HFFc6 (cell line): Measurements from ENCODE around the gene LZTR1. TPM values are rescaled to one million over a fixed set of nuclear protein-coding genes. Genes with fewer than 3 reads are reported as not detected.
A peak's percentile ranks its signal among the peaks of the same experiment; 100 is the strongest.
"Not testable (repeated sequence)": the region's sequence is repeated elsewhere in the genome, so short reads cannot be mapped to it uniquely, and the experiment has no call there.

Experiments used
- DNase-seq: peaks from one replicate; pipeline ENCODE4 v3.0.0-alpha.2; 2018
- H3K27ac Mint-ChIP-seq: 2 replicates; pipeline ENCODE4 v1.8.0; 2020; ENCODE audit warnings: mild to moderate bottlenecking, mixed read lengths
- H3K27me3 Mint-ChIP-seq: 2 replicates; pipeline ENCODE4 v1.8.0; 2021; ENCODE audit warnings: mild to moderate bottlenecking, moderate library complexity, mixed read lengths; ENCODE audit not compliant: insufficient read depth
- H3K36me3 Mint-ChIP-seq: 2 replicates; pipeline ENCODE4 v1.8.0; 2021; ENCODE audit warnings: low read depth, mixed read lengths
- H3K4me1 Mint-ChIP-seq: 2 replicates; pipeline ENCODE4 v1.8.0; 2020; ENCODE audit warnings: low read depth, mixed read lengths
- H3K4me3 Mint-ChIP-seq: 2 replicates; pipeline ENCODE4 v1.8.0; 2020; ENCODE audit warnings: mild to moderate bottlenecking, moderate library complexity, mixed read lengths
- H3K9me3 Mint-ChIP-seq: 2 replicates; pipeline ENCODE4 v1.8.0; 2020; ENCODE audit warnings: mild to moderate bottlenecking, mixed read lengths
- total RNA-seq, 6 experiments: library from RNA; stranded (reverse); fragmentation: NEBNext Ultra II Directional; extraction: Animal tissue kit (Norgen Biotek cat#: 25700); gene quantifications; 2 replicates in 1 of 6; 3 replicates in 5 of 6; pipeline ENCODE4 v1.2.3, GENCODE V29; 2021
- TF ChIP-seq, protein P1 (sequence below): fragments of 200-600 bp; sonication (generic); IDR thresholded peaks from 2 replicates; pipeline ENCODE4 v1.5.0; 2021; ENCODE audit warnings: antibody characterized with exemption, mild to moderate bottlenecking

LZTR1 gene
- total RNA-seq, 6 experiments from 2014 or later, result 50.6 to 64.0 (median 57.2) TPM

- no peaks in the 10 kb centered on the region for H3K9me3 Mint-ChIP-seq
- H3K4me3 Mint-ChIP-seq, result no peak overlapping the region
- H3K27ac Mint-ChIP-seq, result no peak overlapping the region
- peaks cover 47% of the 10 kb centered on the region for H3K4me1 Mint-ChIP-seq
- peaks cover 17% of the 10 kb centered on the region for H3K36me3 Mint-ChIP-seq
- TF ChIP-seq, protein P1, sequence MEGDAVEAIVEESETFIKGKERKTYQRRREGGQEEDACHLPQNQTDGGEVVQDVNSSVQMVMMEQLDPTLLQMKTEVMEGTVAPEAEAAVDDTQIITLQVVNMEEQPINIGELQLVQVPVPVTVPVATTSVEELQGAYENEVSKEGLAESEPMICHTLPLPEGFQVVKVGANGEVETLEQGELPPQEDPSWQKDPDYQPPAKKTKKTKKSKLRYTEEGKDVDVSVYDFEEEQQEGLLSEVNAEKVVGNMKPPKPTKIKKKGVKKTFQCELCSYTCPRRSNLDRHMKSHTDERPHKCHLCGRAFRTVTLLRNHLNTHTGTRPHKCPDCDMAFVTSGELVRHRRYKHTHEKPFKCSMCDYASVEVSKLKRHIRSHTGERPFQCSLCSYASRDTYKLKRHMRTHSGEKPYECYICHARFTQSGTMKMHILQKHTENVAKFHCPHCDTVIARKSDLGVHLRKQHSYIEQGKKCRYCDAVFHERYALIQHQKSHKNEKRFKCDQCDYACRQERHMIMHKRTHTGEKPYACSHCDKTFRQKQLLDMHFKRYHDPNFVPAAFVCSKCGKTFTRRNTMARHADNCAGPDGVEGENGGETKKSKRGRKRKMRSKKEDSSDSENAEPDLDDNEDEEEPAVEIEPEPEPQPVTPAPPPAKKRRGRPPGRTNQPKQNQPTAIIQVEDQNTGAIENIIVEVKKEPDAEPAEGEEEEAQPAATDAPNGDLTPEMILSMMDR, result no peak
- H3K27me3 Mint-ChIP-seq, result no peaks in the 10 kb centered on the region; the same call in 1 of the 2 replicates
- DNase-seq, result no peak
These were observed 44.1 kb upstream of the LZTR1 start for GRCh38 chr22:20937794-20938671.

- peak overlapping the region; percentile 52; the same call in 1 of the 2 replicates for H3K27ac Mint-ChIP-seq
- not testable (repeated sequence) for H3K36me3 Mint-ChIP-seq, H3K9me3 Mint-ChIP-seq, DNase-seq, H3K4me3 Mint-ChIP-seq, H3K27me3 Mint-ChIP-seq
- peaks cover 53% of the 10 kb centered on the region for H3K4me1 Mint-ChIP-seq
These were observed 42.5 kb upstream of the LZTR1 start for GRCh38 chr22:20939457-20940185.

GRCh38 chr22:20940186-20940651 lies 41.9 kb upstream of the LZTR1 start:
- DNase-seq, result no peak
- H3K9me3 Mint-ChIP-seq, result no peaks in the 10 kb centered on the region
- H3K36me3 Mint-ChIP-seq, result peaks cover 9% of the 10 kb centered on the region
- H3K4me1 Mint-ChIP-seq, result peaks cover 56% of the 10 kb centered on the region
- peak overlapping the region; percentile 52; the same call in 1 of the 2 replicates for H3K27ac Mint-ChIP-seq
- no peaks in the 10 kb centered on the region; the same call in 1 of the 2 replicates for H3K27me3 Mint-ChIP-seq
- H3K4me3 Mint-ChIP-seq, result no peak overlapping the region
- TF ChIP-seq, protein P1, result no peak

DNA sequence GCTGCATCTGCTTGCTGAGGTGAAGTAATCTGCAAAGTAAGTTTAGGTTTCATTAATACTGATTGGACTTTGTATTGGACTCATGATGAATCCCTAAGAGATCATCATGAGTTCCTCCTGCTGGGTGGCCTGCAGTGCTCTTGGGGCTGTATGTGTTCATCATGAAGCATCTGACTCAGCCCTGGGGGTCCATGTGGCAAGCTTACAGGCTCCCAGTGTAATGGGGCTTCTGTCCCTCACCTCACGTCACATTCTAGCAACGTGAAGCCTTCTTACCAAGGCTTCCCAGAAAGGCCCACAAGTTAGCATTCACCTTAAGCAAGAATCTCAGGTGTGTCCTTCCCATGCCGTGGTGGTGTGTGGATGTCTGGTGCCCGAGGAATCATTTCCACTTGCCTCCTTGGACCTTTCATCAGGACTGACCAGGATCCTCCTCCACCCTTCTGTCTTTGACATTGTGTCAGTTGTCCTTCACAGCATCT lies 41.2 kb upstream of the LZTR1 start:
- peak overlapping the region; percentile 37; the same call in 1 of the 2 replicates for H3K27ac Mint-ChIP-seq
- no peaks in the 10 kb centered on the region; the same call in 1 of the 2 replicates for H3K27me3 Mint-ChIP-seq
- peaks cover 63% of the 10 kb centered on the region for H3K4me1 Mint-ChIP-seq
- H3K9me3 Mint-ChIP-seq, result no peaks in the 10 kb centered on the region
- H3K4me3 Mint-ChIP-seq, result no peak overlapping the region
- DNase-seq, result no peak
- peaks cover 9% of the 10 kb centered on the region for H3K36me3 Mint-ChIP-seq
- TF ChIP-seq, protein P1, result no peak

DNA sequence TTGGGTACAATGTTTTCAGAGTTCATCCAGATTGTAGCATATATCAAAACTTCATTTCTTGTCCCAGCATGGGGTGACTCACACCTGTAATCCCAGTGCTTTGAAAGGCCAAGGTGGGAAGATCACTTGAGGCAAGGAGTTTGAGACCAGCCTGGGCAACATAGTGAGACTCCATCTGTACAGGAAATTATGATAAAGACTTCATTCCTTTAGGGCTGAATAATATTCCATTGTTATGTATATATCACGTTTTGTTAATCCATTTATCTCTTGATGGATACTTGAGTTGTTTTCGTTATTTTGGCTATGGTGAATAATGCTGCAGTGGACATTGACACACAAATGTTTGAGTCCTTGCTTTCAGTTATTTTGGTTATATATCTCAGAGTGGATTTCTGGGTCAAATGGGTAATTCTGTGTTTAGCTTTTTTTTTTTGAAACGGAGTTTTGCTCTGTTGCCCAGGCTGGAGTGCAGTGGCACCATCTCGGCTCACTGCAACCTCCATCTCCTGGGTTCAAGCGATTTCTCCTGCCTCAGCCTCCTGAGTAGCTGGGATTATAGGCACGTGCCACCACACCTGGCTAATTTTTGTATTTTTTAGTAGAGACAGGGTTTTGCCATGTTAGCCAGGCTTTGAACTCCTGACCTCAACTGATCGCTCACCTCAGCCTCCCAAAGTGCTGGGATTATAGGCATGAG lies 39.7 kb upstream of the LZTR1 start:
- not testable (repeated sequence) for H3K27me3 Mint-ChIP-seq, H3K27ac Mint-ChIP-seq, H3K4me3 Mint-ChIP-seq, DNase-seq, H3K9me3 Mint-ChIP-seq
- Mint-ChIP-seq H3K36me3 (peaks cover 13% of the 10 kb centered on the region), H3K4me1 (peaks cover 67% of the 10 kb centered on the region)
